Mucosa of stomach (tissue), 1 donor: ENCODE results near the gene PDZD7.

Experiments
- H3K27me3 ChIP-seq: one replicate; pipeline ENCODE4 v1.7.0; 2013; ENCODE audit warnings: mild to moderate bottlenecking, low read length; ENCODE audit not compliant: control insufficient read depth, insufficient read depth
- H3K36me3 ChIP-seq: one replicate; pipeline ENCODE4 v1.7.0; 2013; ENCODE audit warnings: low read length; ENCODE audit not compliant: control insufficient read depth, insufficient read depth
- H3K4me1 ChIP-seq: one replicate; pipeline ENCODE4 v1.7.0; 2013; ENCODE audit warnings: mild to moderate bottlenecking, low read length; ENCODE audit not compliant: control insufficient read depth, insufficient read depth
- H3K4me3 ChIP-seq: one replicate; pipeline ENCODE4 v1.7.0; 2013; ENCODE audit warnings: low read length
- H3K9ac ChIP-seq: one replicate; pipeline ENCODE4 v1.7.0; 2013; ENCODE audit warnings: mild to moderate bottlenecking, low read length, moderate library complexity
- H3K9me3 ChIP-seq: one replicate; pipeline ENCODE4 v1.7.0; 2013; ENCODE audit warnings: mild to moderate bottlenecking, low read length, moderate library complexity; ENCODE audit not compliant: control insufficient read depth
- donor health status: Pancreatic carcinoma.

PDZD7 gene

DNA sequence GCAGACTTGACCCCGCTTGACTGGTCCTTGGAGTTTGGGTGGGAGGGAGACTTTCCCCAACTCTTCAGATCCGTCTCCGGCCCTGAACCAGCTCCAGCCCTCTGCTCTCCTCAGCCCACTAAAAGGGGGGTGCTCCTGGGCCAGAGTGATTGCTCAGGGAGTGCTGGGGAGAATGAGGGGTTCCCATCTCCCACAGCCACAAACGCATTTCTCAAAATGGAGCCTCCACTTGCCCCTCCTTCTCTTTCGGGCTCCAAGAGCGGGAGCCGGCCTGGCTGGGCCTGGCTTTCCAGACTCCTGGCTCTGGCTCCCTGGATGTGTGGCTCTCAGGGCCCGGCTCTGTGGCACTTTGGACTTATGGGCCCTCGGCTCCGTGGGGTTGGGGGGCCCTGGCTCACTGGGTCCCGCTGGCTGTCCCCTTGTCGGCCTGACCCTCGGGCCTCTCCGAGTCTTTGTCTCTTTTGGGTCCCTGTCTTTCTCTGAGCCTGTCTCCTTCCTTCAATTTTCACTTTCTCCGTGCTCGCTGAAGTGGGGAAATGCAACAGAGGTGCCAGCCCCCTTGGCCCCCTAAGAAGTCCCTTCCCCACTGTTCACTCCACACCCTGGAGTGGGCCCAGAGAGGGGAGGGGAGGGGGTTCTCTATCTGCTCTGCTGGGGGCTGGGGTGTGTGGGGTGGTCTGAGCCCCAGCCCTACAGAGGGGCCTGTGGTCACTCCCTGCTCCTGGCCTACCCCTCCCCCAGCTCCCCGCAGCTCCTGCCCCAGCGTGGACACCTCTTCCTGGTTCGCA lies 30.6 kb downstream of the PDZD7 start:
- Histone ChIP-seq H3K9ac (peak overlapping the region; percentile 90), H3K36me3 (no peaks in the 10 kb centered on the region), H3K27me3 (no peaks in the 10 kb centered on the region), H3K4me3 (peak overlapping the region; percentile 80), H3K4me1 (peaks cover 45% of the 10 kb centered on the region), H3K9me3 (no peaks in the 10 kb centered on the region)

DNA sequence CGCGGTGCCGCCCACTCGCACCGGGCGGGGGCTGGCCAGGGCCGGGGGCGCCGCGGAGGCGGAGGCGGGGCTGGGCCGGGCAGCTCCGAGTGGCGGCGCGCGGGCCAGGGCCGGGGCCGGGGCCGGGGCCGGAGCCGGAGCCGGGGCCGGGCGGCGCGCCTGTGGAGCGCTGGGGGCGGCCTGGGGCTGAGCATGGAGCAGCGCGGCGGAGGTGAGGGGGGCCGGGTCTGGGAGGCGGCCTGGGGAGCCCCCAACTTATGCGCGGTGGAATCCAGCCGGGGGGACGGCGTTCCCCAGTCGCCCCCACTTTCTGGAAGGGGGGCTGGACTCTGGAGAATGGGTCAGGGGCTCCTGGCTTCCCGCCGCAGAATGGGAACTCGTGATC lies 31.2 kb downstream of the PDZD7 start, which contains the start of gene LZTS2:
TSS of gene LZTS2 (plus strand) at position 67 of the 385 bp plus-strand sequence. CDS start 2,731 bp downstream, outside the sequence.
- H3K27me3 ChIP-seq: no peaks in the 10 kb centered on the region
- no peaks in the 10 kb centered on the region for H3K36me3 ChIP-seq
- H3K4me1 ChIP-seq: peaks cover 45% of the 10 kb centered on the region
- H3K9ac ChIP-seq: peak within 1 kb of the TSS; percentile 90
- no peaks in the 10 kb centered on the region for H3K9me3 ChIP-seq
- H3K4me3 ChIP-seq: peak within 1 kb of the TSS; percentile 80

DNA sequence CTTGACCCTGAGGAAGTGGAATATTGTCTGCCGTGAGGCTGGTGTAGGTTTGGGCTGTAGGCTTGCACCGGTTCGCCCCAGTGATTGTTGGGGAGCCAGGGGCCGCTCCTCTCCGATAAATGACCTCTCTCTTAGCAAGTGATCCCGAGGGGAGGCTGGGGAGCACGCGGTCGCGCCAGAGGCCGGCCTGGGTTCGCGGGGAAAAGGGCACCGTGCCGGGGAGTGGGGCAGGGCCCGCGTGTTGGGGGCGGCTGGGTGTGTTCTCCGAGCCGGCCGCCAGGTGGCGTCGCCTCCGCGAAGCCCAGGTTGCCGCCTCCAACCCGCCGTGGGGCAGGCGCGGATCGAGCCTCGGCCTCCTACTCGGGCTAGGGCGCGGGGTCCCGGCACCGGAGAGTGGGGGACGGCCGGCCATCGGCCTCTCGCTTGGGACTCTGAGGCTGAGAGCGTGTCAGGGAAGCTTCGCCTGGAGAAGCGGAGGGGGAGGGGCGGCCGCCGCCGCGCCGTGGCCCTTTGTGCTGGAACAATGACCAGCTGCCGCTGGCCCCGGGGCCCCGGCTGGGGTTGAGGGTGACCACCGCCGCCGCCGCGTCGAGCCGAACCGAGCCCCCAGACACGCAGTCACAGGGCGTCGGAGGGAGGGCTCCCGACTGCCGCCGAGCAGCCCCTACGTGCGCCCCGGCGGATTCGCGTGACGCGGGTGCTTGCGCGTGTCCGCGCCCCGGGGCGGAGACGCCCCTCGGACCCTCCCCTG lies 31.8 kb downstream of the PDZD7 start:
- Histone ChIP-seq H3K36me3 (no peaks in the 10 kb centered on the region), H3K9me3 (no peaks in the 10 kb centered on the region), H3K4me1 (peaks cover 45% of the 10 kb centered on the region), H3K9ac (peak overlapping the region; percentile 87), H3K27me3 (no peaks in the 10 kb centered on the region), H3K4me3 (peak overlapping the region; percentile 56)

DNA sequence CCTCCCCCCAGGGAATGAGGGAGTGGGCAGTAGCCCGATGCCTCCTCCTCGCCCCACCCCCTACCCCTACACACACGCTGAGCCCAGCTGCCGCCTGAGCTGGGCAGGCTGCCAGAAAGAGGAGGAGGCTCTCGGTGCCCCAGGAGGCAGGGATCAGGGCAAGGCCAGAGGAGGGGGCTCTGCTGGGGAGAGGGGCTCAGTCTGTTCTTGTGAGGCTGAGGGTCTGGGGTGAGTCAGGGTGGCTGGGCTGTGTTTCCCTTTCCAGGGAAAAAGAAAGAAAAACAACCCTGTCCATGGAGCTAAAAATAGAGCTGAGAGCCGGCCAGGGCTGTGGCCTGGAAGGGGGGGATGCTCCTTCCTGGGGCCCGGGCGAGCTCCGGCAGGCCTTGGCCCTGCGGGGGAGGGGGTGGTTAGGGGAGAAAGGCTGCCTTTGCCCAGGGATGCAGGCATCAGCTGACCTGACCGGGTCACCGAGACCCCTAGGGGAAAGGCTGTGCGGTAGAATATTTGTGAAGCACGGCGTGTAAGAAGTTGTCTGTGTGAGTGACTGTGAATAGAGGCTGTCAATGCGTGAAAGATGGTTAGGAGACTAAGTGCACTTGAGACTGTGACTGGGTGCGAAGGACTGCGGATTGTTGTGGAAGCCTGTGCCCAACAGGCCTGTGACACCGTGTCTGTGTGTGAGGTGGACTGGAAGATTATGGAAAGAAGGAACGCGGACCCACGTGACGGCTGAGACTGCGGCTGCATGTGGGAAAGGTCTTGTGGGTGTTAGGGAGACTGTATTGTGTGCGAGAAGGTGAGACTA lies 32.5 kb downstream of the PDZD7 start:
- H3K9me3 ChIP-seq: no peaks in the 10 kb centered on the region
- H3K9ac ChIP-seq: peak overlapping the region; percentile 87
- peak overlapping the region; percentile 56 for H3K4me3 ChIP-seq
- H3K27me3 ChIP-seq: no peaks in the 10 kb centered on the region
- H3K36me3 ChIP-seq: no peaks in the 10 kb centered on the region
- peaks cover 45% of the 10 kb centered on the region for H3K4me1 ChIP-seq

DNA sequence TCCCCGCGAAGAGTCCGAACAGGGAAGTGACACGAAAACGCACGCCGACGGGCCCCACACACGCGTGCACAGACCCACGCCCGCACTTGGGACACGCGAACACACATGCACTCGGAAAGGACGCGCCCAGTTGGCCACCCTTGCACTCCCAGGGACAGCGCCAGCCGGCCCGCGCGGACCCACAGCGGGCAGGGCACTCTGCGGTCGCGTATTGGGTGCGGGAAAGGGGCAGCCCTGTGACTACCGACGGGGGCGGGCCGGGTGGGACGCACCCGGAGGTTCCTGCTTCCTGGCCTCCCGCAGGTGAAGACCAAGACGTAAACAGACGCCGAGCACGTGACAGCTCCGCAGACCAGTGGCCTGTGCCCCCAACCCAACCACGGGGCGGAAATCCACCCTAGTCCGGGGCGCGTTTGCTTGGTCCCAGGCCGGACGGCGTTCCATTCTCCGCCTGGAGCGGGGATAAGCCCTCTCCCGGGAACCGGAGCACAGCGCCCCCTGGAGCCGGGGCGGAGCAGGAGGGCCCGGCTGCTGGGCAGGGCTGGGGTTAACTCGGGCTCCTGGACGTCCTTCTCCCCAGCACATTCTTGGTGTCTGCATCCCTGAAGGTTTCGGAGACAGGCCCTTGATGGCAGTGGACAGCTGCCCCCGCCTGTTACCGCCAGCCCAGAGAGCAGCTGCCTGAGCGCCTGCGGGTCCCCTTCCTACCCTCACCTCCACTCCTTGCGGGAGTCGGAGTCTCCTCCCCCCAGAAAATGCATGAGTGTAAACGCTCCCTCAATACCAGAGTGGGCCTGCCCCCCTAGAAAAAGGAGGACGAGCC lies 33.4 kb downstream of the PDZD7 start:
- Histone ChIP-seq H3K36me3 (no peaks in the 10 kb centered on the region), H3K9me3 (no peaks in the 10 kb centered on the region), H3K4me3 (peak overlapping the region; percentile 56), H3K27me3 (no peaks in the 10 kb centered on the region), H3K4me1 (peaks cover 45% of the 10 kb centered on the region), H3K9ac (peak overlapping the region; percentile 87)

DNA sequence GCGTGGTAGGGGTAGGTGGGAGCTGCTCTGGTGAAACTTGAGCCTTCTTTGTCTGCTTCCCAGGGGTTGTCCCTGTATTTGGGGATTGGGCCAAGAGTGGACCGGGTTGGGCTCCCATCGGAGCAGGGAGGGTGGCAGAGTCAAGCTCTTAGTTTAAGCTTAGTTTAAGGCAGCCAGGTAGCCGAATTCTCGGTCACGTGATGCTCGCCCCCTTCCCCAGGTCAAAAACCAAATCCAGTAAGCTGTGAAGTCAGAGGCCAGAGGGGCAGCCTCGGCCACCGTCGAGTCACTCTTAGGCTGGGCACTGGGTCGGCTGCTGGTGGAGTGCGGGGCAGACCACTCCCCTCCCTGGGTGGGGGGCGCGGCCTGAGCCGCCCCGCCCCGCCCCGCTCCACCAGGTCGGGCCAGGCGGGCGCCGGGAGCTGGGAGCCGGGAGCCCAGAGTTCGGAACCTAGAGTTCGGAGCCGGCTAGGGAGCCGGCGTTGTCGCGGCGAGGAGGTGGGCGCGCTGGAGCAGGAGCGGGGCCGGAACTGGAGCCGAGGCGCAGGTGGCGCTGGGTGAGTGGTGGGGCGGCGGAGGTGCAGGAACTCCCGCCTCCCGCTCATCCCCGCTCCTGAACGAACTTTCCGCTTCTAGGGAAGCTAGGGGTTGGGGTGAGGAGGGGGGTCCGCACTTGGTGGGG lies 34.1 kb downstream of the PDZD7 start:
- Histone ChIP-seq H3K4me1 (peaks cover 37% of the 10 kb centered on the region), H3K9ac (peak overlapping the region; percentile 87), H3K4me3 (peak overlapping the region; percentile 56)

DNA sequence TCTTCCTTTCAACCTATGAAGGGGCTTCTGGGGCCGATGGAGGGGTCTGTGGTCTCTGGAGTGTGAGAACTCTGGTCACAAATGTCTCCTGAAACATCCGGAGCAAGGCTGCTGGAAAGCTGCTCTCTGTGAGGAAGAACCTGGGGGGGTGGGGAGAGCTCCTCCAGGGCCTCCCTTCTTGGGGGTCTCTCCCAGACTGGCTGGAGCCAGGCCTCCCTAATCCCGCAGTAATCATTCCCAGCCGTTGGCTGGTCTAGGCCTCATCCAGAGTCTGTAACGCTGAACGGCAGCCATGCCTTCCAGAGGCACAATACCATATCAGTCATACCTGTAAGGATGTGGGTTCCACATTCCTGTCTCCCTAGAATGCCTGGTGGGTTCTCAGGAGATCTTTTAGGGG lies 35.7 kb downstream of the PDZD7 start:
- no peak overlapping the region for H3K4me3 ChIP-seq
- peaks cover 25% of the 10 kb centered on the region for H3K4me1 ChIP-seq
- no peaks in the 10 kb centered on the region for H3K9me3 ChIP-seq
- no peaks in the 10 kb centered on the region for H3K27me3 ChIP-seq
- no peak overlapping the region for H3K9ac ChIP-seq
- no peaks in the 10 kb centered on the region for H3K36me3 ChIP-seq

More for the DNA sequence above, 34.1 kb downstream of the PDZD7 start:
- Histone ChIP-seq H3K27me3 (no peaks in the 10 kb centered on the region), H3K36me3 (no peaks in the 10 kb centered on the region), H3K9me3 (no peaks in the 10 kb centered on the region)

DNA sequence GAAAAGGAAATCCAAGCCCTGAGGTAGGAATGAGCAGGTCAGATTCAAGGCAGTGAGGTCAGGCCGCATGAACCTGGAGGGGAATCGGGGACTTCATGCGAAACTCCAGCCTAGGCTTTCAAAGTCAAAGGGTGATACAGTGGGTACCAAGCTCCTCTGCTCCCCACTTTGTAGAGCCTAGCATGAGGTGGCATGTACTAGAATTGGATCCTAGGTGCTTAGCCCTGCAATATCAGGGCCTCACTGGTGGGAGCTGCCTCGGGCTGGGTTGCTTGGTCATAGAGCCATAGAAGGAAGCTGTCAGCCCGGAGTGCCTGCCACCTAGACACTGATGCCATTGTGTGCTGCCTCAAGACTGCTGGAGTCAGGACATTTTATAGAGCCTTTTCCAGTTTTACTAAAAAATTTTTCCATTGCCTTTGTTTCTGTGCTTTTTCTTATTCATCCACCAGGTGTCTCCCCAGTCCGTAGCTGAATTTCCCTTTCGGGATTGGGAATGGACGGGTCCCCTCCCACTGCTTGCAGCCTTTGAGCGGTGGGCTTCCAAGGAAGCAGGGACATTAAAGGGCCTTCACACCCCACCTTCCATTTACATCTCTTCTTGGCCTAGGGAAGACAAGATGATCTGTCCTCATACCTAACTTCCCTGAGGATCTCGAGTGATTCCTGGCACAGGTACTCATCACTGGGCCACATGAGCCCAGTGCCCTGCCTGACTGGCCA lies 36.8 kb downstream of the PDZD7 start:
- Histone ChIP-seq H3K27me3 (no peaks in the 10 kb centered on the region), H3K9me3 (no peaks in the 10 kb centered on the region), H3K36me3 (no peaks in the 10 kb centered on the region), H3K9ac (no peak overlapping the region), H3K4me3 (no peak overlapping the region), H3K4me1 (peaks cover 21% of the 10 kb centered on the region)

DNA sequence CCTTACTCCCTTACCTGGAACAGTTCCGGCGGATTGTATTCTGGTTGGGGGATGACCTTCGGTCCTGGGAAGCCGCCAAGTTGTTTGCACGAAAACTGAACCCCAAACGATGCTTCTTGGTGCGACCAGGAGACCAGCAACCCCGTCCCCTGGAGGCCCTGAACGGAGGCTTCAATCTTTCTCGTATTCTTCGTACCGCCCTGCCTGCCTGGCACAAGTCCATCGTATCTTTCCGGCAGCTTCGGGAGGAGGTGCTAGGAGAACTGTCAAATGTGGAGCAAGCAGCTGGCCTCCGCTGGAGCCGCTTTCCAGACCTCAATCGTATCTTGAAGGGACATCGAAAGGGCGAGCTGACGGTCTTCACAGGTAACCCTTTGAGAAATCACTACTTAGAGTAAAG lies 41.8 kb downstream of the PDZD7 start:
- Histone ChIP-seq H3K4me3 (no peak overlapping the region), H3K36me3 (no peaks in the 10 kb centered on the region), H3K27me3 (no peaks in the 10 kb centered on the region), H3K9me3 (no peaks in the 10 kb centered on the region), H3K9ac (no peak overlapping the region), H3K4me1 (peaks cover 17% of the 10 kb centered on the region)

DNA sequence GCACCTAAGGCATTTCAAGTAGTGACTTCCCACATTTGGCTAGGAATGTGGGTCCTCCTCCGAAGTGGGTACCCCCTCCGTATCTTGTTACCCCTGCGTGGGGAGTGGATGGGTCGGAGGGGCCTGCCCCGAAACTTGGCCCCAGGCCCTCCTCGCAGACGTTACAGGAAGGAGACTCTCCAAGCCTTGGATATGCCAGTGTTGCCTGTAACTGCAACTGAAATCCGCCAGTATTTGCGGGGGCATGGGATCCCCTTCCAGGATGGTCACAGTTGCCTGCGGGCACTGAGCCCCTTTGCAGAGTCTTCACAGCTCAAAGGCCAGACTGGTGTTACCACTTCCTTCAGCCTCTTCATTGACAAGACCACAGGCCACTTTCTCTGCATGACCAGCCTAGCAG lies 42.8 kb downstream of the PDZD7 start:
- Histone ChIP-seq H3K4me3 (peak overlapping the region; percentile 100), H3K9ac (no peak overlapping the region), H3K4me1 (peaks cover 17% of the 10 kb centered on the region), H3K27me3 (no peaks in the 10 kb centered on the region), H3K36me3 (no peaks in the 10 kb centered on the region), H3K9me3 (no peaks in the 10 kb centered on the region)
